IMR-90 (cell line): ENCODE measurements around the gene MLKL. TPM values are rescaled to one million over a fixed set of nuclear protein-coding genes. Genes with fewer than 3 reads are reported as not detected.

ENCODE experiments used
- ATAC-seq: fragments of 200-7000 bp; cut with Tn5 transposase; 2 replicates; pipeline ENCODE4 v1.9.1; 2020; ENCODE audit warnings: low read depth, mild to moderate bottlenecking, moderate library complexity
- BruUV-seq: library from RNA; stranded (reverse); fragments of 400-500 nt; replicated peaks from 2 replicates; lab custom pipeline; 2021; lab: Mats Ljungman, UMichigan
- CTCF ChIA-PET: fragments of 300-600 bp; formaldehyde crosslinking; extraction: SDS; loops from one replicate; lab custom pipeline; 2021; ENCODE audit warnings: antibody characterized with exemption; lab: Yijun Ruan, JAX
- POLR2A ChIA-PET: fragments of 300-600 bp; sonication (Branson Sonifier 250); formaldehyde crosslinking; loops from one replicate; lab custom pipeline; 2022; ENCODE audit warnings: antibody characterized with exemption; ENCODE audit not compliant: unreplicated experiment; lab: Charles Lee
- DNase-seq: peaks from one replicate; pipeline ENCODE4 v3.0.0; 2013
- H2AFZ ChIP-seq: replicated peaks from 2 replicates; pipeline ENCODE3; 2013; ENCODE audit warnings: low read length, mild to moderate bottlenecking; ENCODE audit not compliant: poor library complexity
- H2AK5ac ChIP-seq: 2 replicates; pipeline ENCODE4 v1.6.1; 2013; ENCODE audit warnings: low read depth, low read length, inconsistent platforms
- H2AK9ac ChIP-seq: replicated peaks from 2 replicates; pipeline ENCODE3; 2013; ENCODE audit warnings: mild to moderate bottlenecking, low read depth, low read length, moderate library complexity; ENCODE audit not compliant: poor library complexity
- H2BK120ac ChIP-seq: 2 replicates; pipeline ENCODE4 v1.6.1; 2013; ENCODE audit warnings: low read depth, low read length, inconsistent platforms
- H2BK15ac ChIP-seq: 3 replicates; pipeline ENCODE4 v1.6.1; 2013; ENCODE audit warnings: low read depth, low read length, inconsistent platforms
- H2BK20ac ChIP-seq: 2 replicates; pipeline ENCODE4 v1.6.1; 2013; ENCODE audit warnings: low read depth, mild to moderate bottlenecking, inconsistent platforms, low read length, moderate library complexity
- H2BK5ac ChIP-seq: 2 replicates; pipeline ENCODE4 v1.6.1; 2013; ENCODE audit warnings: mild to moderate bottlenecking, low read depth, low read length, inconsistent platforms; ENCODE audit not compliant: poor library complexity, severe bottlenecking
- H3K14ac ChIP-seq: replicated peaks from 2 replicates; pipeline ENCODE4 v1.6.1; 2013; ENCODE audit warnings: low read depth, low read length, inconsistent platforms
- H3K18ac ChIP-seq: 2 replicates; pipeline ENCODE4 v1.6.1; 2013; ENCODE audit warnings: low read depth, low read length, control low read depth
- H3K23ac ChIP-seq: 2 replicates; pipeline ENCODE4 v1.6.1; 2013; ENCODE audit warnings: low read depth, low read length, inconsistent platforms
- H3K27ac ChIP-seq: 2 replicates; pipeline ENCODE4 v1.5.1; 2013; ENCODE audit warnings: mild to moderate bottlenecking, control low read depth, low read length; ENCODE audit not compliant: insufficient read depth
- H3K27me3 ChIP-seq: 2 replicates; pipeline ENCODE4 v1.6.1; 2013; ENCODE audit warnings: low read length; ENCODE audit not compliant: control insufficient read depth, insufficient read depth
- H3K36me3 ChIP-seq: 2 replicates; pipeline ENCODE4 v1.6.1; 2013; ENCODE audit warnings: low read length, mixed read lengths; ENCODE audit not compliant: control insufficient read depth, insufficient read depth
- H3K4ac ChIP-seq: 2 replicates; pipeline ENCODE4 v1.6.1; 2013; ENCODE audit warnings: low read depth, low read length, inconsistent platforms
- H3K4me1 ChIP-seq: 2 replicates; pipeline ENCODE4 v1.6.1; 2013; ENCODE audit warnings: low read length, mixed read lengths; ENCODE audit not compliant: control insufficient read depth, insufficient read depth
- H3K4me2 ChIP-seq: 2 replicates; pipeline ENCODE4 v1.6.1; 2013; ENCODE audit warnings: low read depth, mild to moderate bottlenecking, control low read depth, low read length, moderate library complexity
- H3K4me3 ChIP-seq: 2 replicates; pipeline ENCODE4 v1.5.1; 2013; ENCODE audit warnings: low read depth, mild to moderate bottlenecking, control low read depth, low read length, moderate library complexity; ENCODE audit not compliant: insufficient read depth
- H3K56ac ChIP-seq: 2 replicates; pipeline ENCODE4 v1.6.1; 2013; ENCODE audit warnings: low read length, inconsistent platforms; ENCODE audit not compliant: insufficient read depth; ENCODE audit errors: extremely low read depth
- H3K79me1 ChIP-seq, 2 experiments: 2 replicates each; pipeline ENCODE4 v1.6.1; 2013; ENCODE audit warnings: low read length in 2 of 2, inconsistent platforms in 1 of 2, low read depth in 1 of 2
- H3K9ac ChIP-seq: 2 replicates; pipeline ENCODE4 v1.6.1; 2013; ENCODE audit warnings: low read depth, low read length, control low read depth
- H3K9me1 ChIP-seq: 2 replicates; pipeline ENCODE4 v1.6.1; 2013; ENCODE audit warnings: low read length, inconsistent platforms; ENCODE audit not compliant: insufficient read depth
- H3K9me3 ChIP-seq: 2 replicates; pipeline ENCODE4 v1.6.1; 2013; ENCODE audit warnings: low read length; ENCODE audit not compliant: control insufficient read depth, insufficient read depth
- H4K20me1 ChIP-seq: 2 replicates; pipeline ENCODE4 v1.6.1; 2013; ENCODE audit warnings: low read length, inconsistent platforms; ENCODE audit not compliant: insufficient read depth
- H4K5ac ChIP-seq: 2 replicates; pipeline ENCODE4 v1.6.1; 2013; ENCODE audit warnings: mild to moderate bottlenecking, low read depth, low read length, control low read depth
- H4K8ac ChIP-seq, 2 experiments: 2 replicates each; pipeline ENCODE4 v1.6.1; 2013; ENCODE audit warnings: low read depth in 2 of 2, low read length in 2 of 2, control low read depth in 1 of 2, inconsistent platforms in 1 of 2
- H4K91ac ChIP-seq: 2 replicates; pipeline ENCODE4 v1.6.1; 2013; ENCODE audit warnings: low read depth, low read length, inconsistent platforms; ENCODE audit not compliant: insufficient read depth
- BHLHE40 ChIP-seq: fragments of 150-350 bp; IDR thresholded peaks from 2 replicates; pipeline ENCODE4 v1.6.1; 2016; ENCODE audit warnings: mild to moderate bottlenecking, low read depth, low read length
- CEBPB ChIP-seq: IDR thresholded peaks from 2 replicates; pipeline ENCODE4 v1.6.1; 2012; ENCODE audit warnings: low read depth, low read length, improper control_type of control experiment
- CHD1 ChIP-seq: IDR thresholded peaks from 2 replicates; pipeline ENCODE4 v1.6.1; 2012; ENCODE audit warnings: low read depth, low read length, improper control_type of control experiment
- CTCF ChIP-seq: conservative IDR thresholded peaks from 2 replicates; pipeline ENCODE4 v1.5.1; 2012; ENCODE audit warnings: mild to moderate bottlenecking, low read depth, low read length, improper control_type of control experiment
- ELK1 ChIP-seq: fragments of 150-350 bp; IDR thresholded peaks from 2 replicates; pipeline ENCODE4 v1.6.1; 2016; ENCODE audit warnings: low read depth, mild to moderate bottlenecking, low read length, moderate library complexity, borderline replicate concordance
- FOS ChIP-seq: fragments of 150-350 bp; IDR thresholded peaks from 2 replicates; pipeline ENCODE4 v1.6.1; 2016; ENCODE audit warnings: low read depth, low read length
- MAFK ChIP-seq: IDR thresholded peaks from 2 replicates; pipeline ENCODE4 v1.6.1; 2012; ENCODE audit warnings: low read depth, low read length, improper control_type of control experiment
- MAZ ChIP-seq: IDR thresholded peaks from 2 replicates; pipeline ENCODE4 v1.6.1; 2012; ENCODE audit warnings: low read depth, mild to moderate bottlenecking, low read length, improper control_type of control experiment, moderate library complexity, borderline replicate concordance
- MXI1 ChIP-seq: IDR thresholded peaks from 2 replicates; pipeline ENCODE4 v1.6.1; 2012; ENCODE audit warnings: low read depth, mild to moderate bottlenecking, low read length, moderate library complexity, borderline replicate concordance
- NFE2L2 ChIP-seq: fragments of 150-350 bp; IDR thresholded peaks from 2 replicates; pipeline ENCODE4 v1.6.1; 2016; ENCODE audit warnings: low read depth, mild to moderate bottlenecking, low read length
- POLR2A ChIP-seq: IDR thresholded peaks from 2 replicates; pipeline ENCODE4 v1.6.1; 2012; ENCODE audit warnings: mild to moderate bottlenecking, low read depth, low read length
- RAD21 ChIP-seq: IDR thresholded peaks from 2 replicates; pipeline ENCODE4 v1.6.1; 2012; ENCODE audit warnings: low read length, improper control_type of control experiment
- RCOR1 ChIP-seq: IDR thresholded peaks from 2 replicates; pipeline ENCODE4 v1.6.1; 2012; ENCODE audit warnings: mild to moderate bottlenecking, low read length, improper control_type of control experiment; ENCODE audit not compliant: insufficient replicate concordance
- RFX5 ChIP-seq: IDR thresholded peaks from 2 replicates; pipeline ENCODE4 v1.8.0; 2012; ENCODE audit warnings: low read depth, mild to moderate bottlenecking, low read length, moderate library complexity
- SMC3 ChIP-seq: fragments of 150-350 bp; IDR thresholded peaks from 2 replicates; pipeline ENCODE4 v1.6.1; 2016; ENCODE audit warnings: low read depth, mild to moderate bottlenecking, antibody characterized with exemption, low read length, moderate library complexity
- USF2 ChIP-seq: fragments of 150-350 bp; IDR thresholded peaks from 2 replicates; pipeline ENCODE4 v1.6.1; 2017; ENCODE audit warnings: mild to moderate bottlenecking, antibody characterized with exemption, low read length, low read depth
- WGBS, 2 experiments: methylation state at CpG; one replicate each; pipeline versions ENCODE4 v1.1.5 to v1.1.7; 2013; ENCODE audit warnings: missing lambda C conversion rate in 2 of 2; ENCODE audit not compliant: insufficient read length in 1 of 2; ENCODE audit errors: extremely low coverage in 2 of 2; 5-methylcytosine and 5-hydroxymethylcytosine counted together
- dilution Hi-C: fragments of 300-500 bp; cut with HindIII; formaldehyde crosslinking; loops from one replicate; pipeline ENCODE4 v1.14.3; 2018; ENCODE audit warnings: low sequenced_read_pairs; ENCODE audit not compliant: unreplicated experiment
- in situ Hi-C: fragments of 300-500 bp; cut with MboI; formaldehyde crosslinking; loops from 3 replicates; pipeline ENCODE4 v1.14.3; 2019; ENCODE audit warnings: low sequenced_read_pairs, inconsistent platforms, mixed read lengths
- intact Hi-C: fragments of 100-400 bp; cut with micrococcal nuclease; formaldehyde crosslinking; loops from 2 replicates; pipeline ENCODE4 v1.10.0; 2022
- polyA plus RNA-seq, 3 experiments: library from polyadenylated mRNA; depleted of rRNA; stranded (reverse); fragments of >200 nt; gene quantifications; 2 replicates each; pipeline ENCODE4 v1.2.3, GENCODE V29; 2012; ENCODE audit warnings: low replicate concordance in 1 of 3
- total RNA-seq: library from RNA; depleted of rRNA; stranded (reverse); fragments of >200 nt; gene quantifications from 2 replicates; pipeline ENCODE4 v1.2.3, GENCODE V29; 2012

MLKL gene
- total and polyA plus RNA-seq, 2 of the 4 experiments (the other 2 are of a cell fraction), result 3.6 to 4.5 TPM

GRCh38 chr16:74709441-74709877 is 8.8 kb upstream of the MLKL start:
- H2BK5ac ChIP-seq, result no peak overlapping the region
- no peak overlapping the region for H2BK20ac ChIP-seq
- dilution Hi-C loops, result no loop called here
- H4K5ac ChIP-seq, result no peak overlapping the region
- intact Hi-C loops, result loop anchor here (1.0 kb wide), 3 partner anchors 104 to 402 kb away; no protein-coding TSS in a partner anchor
- peak; percentile 72 for DNase-seq
- H2AK9ac ChIP-seq, result no peak overlapping the region
- no peak overlapping the region for H3K23ac ChIP-seq
- no peaks in the 10 kb centered on the region for H3K4me1 ChIP-seq
- no peak overlapping the region for H3K14ac ChIP-seq
- ChIA-PET POLR2A (no interaction called here), CTCF (interaction anchor here (1.5 to 4.1 kb wide), 2 partner anchors 153 kb away, joined by 6 to 36 read pairs; no protein-coding TSS in a partner anchor)
- no peaks in the 10 kb centered on the region for H3K79me1 ChIP-seq
- no peak overlapping the region for H3K4me3 ChIP-seq
- H2AFZ ChIP-seq, result no peak overlapping the region
- no peak overlapping the region for H2AK5ac ChIP-seq
- H3K36me3 ChIP-seq, result no peaks in the 10 kb centered on the region
- peak; percentile 99 for ATAC-seq
- no peak overlapping the region for H4K8ac ChIP-seq
- BruUV-seq, result no TSS peak
- no peak overlapping the region for H2BK15ac ChIP-seq
- H2BK120ac ChIP-seq, result no peak overlapping the region
- no peaks in the 10 kb centered on the region for H3K9me3 ChIP-seq
- 0% methylated on average over 2 of the region's 6 CpGs; no CpG with 5 or more reads in 1 of the 2 experiments for WGBS, 2 experiments
- in situ Hi-C loops, result no loop called here
- no peak overlapping the region for H3K56ac ChIP-seq
- H3K4ac ChIP-seq, result no peak overlapping the region
- H3K27ac ChIP-seq, result no peak overlapping the region
- no peak overlapping the region for H3K4me2 ChIP-seq
- H3K9ac ChIP-seq, result no peak overlapping the region
- no peak overlapping the region for H3K18ac ChIP-seq
- no peak overlapping the region for H4K91ac ChIP-seq
- H3K9me1 ChIP-seq, result no peaks in the 10 kb centered on the region
- TF ChIP-seq POLR2A (0 out of 2 replicates have a peak, but pooled peaks have one; percentile 29), NFE2L2 (no peak), MAFK (no peak), ELK1 (no peak), CTCF (peak; percentile 98), BHLHE40 (no peak), USF2 (no peak), RFX5 (no peak), SMC3 (peak; percentile 99), CEBPB (no peak), RCOR1 (no peak), MAZ (no peak), MXI1 (no peak), CHD1 (no peak), FOS (no peak), RAD21 (peak; percentile 99)
- H4K20me1 ChIP-seq, result no peaks in the 10 kb centered on the region
- H3K27me3 ChIP-seq, result peaks cover 8% of the 10 kb centered on the region; the same call in 1 of the 2 replicates
